GDM1 (cell line): ENCODE results near the gene NAA10.

Experiments used
- DNase-seq: peaks from one replicate; lab custom pipeline; 2025; lab: John Stamatoyannopoulos, UW

The NAA10 gene

DNA sequence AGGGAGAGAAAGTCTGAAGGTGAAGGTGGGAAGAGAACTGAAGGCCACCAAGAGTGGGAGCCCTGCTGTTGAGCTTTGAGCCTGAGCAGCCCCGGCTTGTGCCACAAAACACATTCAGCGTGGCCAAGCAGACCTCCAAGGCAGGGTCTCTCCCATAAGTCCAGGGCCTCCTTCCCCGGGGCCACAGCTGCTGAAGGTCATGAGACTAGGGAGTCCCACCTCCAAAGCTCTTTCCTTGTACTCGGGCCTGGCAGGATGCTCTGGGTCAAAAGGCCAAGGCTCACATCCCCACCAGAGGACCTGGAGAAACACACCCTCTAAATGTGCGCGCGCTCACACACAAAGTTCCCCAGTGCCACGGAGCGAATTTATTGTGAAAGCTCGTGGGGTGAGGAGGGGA, 5.3 kb downstream of the NAA10 start:
- no peak for DNase-seq

DNA sequence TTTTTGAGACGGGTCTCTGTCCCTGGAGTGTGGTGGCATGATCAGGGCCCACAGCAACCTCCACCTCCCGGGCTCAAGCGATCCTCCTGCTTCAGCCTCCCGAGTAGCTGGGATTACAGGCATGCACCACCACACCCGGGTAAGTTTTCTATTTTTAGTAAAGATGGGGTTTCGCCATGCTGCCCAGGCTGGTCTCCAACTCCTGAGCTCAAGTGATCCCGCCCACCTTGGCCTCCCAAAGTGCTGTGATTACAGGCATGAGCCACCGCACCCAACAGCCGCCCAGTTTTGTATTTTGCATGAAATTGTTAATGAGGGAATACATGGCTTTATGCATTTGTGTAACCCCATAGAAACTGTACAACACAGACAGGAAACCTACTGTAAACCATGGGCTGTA, 6.0 kb downstream of the NAA10 start:
- DNase-seq = no peak

DNA sequence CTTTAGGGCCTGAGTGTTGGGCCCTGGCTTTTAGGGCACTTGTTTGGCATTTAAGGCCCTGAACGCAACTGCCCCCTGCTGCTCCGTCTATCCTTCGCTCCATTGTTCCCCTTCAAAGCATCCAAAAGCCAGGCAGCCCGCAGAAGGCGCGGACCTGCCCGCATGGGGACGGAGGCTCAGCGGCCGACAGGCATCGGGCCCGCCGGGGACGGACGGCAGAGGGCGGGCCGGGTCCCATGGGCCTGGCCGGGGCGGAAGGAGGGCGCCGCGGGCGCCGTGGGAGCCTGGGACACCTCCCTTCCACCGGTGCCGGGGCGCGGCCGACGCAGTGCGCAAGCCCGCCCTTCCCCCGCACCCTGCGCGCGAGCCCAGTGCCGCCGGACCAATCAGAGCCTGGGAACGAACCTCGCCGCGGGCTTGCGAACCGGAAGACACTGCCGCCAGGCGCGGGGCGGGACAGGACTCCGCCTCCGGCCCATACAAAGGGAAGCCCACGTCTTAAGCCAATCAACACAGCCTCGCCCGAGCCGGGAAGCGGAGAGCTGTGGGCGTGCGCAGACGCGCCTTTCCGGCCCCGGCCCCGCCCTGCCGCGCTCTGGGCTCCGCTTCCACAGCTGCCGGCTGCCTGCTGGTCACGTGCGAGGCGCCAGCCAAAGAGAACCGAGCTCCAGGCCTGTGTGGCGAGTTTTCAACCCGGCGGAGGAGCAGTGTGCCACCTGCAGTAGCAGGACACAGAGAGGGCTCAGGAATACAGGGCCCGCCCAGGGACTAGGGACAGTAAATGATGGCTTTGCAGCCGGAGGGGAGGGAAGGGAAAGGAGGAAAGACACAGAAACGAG, 6.7 kb downstream of the NAA10 start:
- peak; percentile 97 for DNase-seq

DNA sequence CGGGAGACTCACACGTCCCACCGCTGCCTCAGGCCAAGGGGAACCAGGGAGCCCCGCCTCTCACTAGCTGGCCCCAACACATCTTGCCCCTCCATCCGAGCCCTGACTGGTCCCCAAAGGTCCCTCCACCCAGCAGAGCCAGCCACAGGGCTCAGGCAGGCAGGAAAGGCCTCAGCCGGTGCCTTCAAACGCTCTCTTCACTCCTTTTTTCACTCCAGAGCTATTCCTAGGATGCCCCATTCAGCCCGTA, 7.2 kb downstream of the NAA10 start:
- DNase-seq = no peak

DNA sequence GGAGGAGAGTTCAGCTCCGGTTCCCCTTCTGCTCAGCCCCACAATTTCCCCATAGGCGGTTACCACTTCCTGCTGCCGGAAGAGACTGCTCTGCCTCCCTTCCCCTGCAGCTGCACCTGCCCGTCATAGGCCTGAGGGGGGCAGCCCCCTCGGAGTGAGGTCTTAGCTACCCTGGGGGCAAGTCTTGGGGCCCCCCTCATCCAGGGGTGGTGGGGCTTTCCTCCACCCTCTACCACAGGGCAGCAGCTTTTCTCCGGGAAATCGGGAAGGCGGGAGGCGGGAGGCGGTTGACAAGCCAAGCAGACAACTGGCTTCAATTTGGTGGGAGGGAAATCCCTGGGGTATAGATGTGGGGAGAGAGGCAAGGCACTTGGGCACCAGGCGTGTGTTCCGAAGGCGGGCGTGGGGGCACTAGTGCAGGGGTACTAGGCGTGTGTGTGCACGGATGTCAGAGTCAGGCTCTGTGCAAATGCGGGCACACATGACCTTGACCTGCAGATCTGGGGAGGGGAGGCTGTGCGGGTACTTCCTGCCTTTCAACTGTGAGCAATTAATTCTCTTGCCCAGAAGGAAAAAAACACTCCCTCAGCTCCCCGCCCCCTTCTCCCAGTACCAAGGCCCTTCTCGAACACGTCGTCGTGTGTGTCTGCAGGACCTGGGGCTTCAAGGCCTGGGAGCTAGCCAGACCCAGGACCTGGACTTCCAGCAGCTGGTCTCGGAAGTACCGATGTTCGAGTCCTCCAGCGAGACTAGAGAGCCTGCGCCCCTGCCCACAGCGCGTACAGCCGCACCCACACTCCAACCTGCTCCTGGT, 7.8 kb downstream of the NAA10 start:
- peak; percentile 98 for DNase-seq

DNA sequence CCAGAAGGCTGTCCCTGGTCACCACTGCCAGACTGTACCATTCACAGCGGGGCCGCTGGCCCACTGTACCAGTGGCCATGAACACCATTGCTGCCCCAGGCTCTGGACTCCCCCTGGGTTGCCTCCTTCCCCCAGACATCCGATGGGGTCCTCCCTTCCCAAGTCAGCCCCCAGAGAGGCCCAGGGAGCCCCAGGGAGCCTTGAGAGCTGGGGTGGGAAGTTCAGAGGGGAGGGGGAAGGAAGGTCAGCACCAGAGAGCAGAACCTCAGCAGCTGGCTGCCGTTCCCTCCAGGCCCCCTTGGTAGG, 8.3 kb downstream of the NAA10 start:
- no peak for DNase-seq

DNA sequence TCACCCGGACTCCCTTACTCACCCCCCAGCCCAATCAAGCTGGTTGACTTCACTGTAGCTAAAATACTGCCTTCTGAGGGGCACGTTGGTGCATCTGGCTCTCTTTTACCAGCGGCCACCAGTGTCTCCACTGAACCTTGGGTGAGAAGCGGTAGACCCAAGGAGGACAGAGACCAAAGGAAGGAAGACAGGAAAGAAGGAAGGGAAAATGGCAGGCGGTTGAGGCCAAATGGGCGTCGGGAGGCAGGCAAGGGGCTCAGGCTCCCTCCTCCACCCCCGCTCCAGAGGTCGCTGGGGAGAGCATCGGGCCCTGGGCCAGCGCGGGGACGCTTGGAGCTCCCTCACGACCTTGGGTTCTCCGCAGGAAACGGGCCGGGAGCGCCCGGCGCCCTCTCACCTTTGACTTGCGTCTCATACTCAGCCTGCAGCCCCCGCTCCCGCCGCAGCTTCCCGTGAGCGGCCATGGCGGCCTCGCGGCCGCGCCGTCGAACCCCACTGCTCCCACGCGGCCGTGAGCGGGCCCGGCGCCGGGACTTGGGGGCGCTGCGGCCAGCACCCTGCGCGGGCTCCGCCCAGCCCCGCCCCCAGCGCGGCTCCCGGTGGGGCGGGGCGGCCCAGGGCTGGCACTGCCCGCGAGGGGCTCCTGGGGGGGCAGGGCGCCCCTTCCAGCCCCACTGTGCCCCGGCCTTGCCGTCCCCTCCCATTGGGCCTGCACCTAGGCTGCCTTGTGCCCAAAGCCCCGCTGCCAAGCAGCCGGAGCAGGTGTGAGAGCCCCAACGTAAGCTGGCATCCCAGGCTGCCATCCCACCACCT, 8.9 kb downstream of the NAA10 start, which contains the start of gene ARHGAP4:
Gene ARHGAP4, minus strand, starts transcription at position 526 of the 813 bp plus-strand sequence. Its CDS starts 62 bp downstream, at position 464.
- DNase-seq = peak; percentile 64

DNA sequence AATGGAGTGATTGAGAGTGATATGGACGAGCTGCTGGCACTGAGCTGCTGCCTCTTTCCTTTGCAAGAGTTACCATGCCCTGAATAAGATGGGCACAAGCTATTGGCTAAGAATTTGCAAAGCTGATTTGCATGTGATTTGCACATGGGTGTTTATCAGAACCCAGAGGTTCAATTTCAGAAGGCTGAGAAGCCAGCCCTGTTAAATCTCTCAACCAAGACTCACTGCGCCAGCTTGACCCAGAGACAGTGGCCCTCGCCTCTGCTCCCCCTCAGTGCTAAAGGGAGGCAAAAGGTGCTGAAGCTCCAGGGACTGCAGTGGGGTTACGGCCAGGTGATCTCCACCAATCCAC, 9.5 kb downstream of the NAA10 start:
- no peak for DNase-seq

DNA sequence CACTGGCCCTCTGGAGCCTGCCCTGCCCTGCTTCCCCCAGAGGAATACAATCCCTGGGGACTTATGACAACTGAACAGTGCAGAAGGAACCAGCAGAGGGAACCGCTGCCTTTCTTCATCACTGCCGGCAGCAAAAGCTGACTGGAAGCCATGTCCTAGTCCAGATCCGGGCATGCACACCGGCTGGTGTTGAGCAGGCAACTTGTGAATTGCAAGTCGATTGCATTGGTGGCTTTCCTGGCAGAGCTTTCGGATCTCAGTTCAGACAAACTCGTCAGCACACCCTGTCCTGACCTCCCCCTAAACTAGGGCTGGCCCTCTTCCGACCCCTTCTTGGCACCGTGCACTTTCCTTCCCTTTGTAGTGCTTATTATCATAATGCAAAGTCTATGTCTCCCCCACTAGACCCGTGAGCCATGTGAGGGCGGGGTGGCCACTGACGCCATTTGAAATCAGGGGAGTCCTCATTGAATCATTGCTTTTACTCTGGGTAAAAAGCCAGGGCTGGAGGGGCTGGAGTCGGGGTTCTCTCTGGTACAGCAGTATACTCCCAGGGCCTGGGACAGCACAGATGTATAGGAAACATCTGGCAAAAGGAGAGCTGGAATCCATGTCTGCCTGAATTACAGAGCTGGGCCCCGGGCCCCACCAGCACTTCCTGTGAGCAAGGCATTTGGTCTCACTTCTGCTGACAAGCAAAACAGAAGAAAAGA, 10.5 kb downstream of the NAA10 start:
- peak; percentile 66 for DNase-seq

DNA sequence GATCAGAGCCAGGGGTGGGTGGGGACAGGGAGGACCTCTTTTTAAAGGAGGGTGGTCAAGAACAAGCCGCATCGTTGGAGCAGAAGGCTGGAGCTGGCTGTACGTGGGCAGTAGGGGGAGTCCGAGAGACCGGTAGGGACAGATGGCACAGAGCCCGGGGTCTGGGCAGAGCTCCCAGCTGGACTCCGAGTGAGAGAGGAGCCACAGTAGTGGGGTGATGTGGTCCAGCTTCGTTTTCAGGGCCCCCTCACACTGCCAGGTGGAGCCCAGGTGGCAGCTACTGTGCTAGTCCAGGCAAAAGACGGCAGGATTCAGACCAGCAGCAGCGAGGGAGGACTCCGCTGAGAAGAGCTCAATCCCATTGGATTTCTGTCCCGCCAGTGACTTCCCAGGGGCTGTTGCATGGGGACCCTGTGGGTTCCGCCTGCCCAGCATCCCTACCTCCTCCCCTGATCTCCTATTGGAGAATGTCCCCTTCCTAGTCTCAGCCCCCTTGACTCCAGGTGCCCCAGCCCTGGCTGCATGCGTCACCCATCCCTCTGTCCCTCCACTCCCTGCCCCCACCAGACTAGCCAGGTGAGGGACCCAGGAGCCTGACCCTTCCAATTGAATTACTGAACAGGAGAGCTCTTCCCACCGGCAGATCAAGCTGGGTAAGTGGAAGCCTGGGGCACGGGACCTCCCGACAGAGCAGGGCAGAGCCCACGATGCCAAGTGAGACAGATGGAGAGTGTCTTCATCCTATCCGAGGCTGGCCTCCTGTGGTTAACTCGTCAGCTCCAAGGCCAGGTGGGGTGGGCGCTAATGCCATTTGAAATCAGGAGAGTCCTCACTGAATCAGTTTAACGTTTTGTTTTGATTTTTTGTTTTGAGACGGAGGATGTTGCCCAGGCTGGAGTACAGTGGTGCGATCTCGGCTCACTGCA, 11.6 kb downstream of the NAA10 start:
- no peak for DNase-seq

DNA sequence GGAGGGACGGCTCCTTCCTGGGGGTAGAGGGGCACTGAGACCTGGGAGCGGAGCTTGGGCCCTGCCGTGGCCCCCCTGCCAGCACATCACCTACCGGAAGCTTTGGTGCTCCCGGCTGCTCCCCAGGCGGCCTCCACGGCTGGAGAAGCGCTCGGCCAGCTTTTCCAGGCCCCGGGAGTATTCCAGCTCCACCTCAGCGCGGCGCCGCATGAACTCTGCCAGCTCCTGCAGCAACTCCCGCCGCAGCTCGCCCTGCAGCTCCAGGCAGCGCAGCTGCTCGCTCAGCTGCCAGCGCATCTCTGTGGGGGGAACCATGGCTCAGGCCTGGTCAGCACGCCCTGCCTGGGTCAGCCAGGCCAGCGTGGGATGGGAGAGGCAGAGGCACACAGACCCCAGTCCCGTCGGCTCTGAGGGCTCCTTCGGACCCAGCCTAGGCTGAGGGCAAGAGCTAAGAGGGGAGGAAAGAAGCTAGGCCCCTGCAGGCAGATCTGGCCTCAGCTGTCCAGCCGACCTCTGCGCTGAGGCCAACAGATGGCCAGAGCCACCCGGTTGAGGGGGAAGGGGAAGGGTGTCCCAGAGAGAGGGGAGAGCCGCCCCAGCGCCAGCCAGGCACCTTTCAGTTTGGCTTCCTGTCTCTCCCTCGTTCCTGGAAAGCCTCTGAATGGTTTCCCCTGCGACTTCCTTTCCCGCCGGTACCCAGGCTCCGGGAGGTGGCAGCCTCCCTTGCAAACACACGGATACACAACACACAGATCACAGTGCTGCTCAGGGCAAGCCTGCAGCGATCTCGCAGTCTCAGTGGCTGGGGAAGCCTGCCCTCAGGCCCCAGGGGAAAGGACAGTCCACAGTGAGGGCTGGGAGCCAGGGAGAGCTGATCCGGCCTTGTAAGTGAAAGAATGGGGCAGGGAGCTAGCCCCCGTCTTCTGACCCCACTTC, 13.1 kb downstream of the NAA10 start:
- no peak for DNase-seq

DNA sequence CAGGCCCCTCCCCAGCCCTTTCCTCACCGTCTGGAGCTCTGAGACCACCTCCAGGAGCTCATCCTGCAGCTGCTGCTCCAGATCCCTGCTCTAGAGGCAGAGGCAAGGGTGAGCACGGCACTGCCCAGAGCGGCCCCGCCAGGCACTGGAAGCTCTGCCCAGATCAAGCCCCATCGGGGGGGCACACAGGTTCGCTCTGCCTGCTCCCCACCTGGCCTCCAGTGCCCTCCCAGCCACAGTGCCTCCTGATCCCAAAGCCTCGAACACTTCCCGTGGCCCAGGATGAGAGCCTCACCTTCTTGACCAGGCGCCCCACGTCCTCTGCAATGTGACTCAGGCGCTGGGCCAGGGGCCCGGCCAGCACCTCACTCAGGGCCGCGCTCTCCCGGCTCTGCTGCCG, 13.8 kb downstream of the NAA10 start:
- DNase-seq = no peak

DNA sequence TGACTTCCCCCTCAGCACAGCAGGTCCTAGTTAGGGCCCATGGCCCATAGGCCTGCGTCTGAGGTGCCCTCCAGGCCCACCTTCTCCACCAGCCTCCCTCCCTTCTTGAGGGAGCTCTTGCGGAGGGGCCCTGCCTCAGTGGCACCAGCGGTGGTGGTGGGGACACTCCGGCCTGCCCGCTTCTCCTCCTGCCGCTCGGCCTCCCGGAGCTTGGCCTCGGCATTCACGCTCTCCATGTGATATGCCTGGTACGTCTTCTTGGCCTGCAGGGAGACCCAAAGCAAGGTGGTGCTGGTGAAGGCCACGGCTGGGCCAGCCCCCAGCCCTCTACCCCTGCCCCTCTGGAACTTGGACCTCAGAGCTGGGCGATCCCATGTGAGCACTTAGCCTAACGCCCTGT, 14.3 kb downstream of the NAA10 start:
- no peak for DNase-seq

DNA sequence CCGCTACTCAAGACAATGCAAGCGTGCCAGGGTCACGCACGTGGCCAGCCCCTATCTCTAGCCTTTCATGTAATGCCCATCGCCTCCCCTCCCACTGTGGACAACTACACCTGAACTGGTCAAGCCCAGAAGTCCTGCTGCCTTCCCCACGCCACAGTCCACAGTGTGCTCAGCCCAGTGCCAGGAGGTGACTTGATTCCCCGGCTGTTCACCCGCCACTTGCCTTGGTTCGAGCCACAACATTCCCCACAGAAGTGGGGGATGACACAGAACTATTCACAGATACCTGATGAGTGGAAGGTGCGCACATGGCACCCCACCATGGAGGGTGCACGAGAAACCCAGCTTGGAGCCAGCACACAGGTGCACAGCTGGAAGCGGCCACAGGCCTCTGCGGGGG, 15.6 kb downstream of the NAA10 start:
- DNase-seq = no peak

DNA sequence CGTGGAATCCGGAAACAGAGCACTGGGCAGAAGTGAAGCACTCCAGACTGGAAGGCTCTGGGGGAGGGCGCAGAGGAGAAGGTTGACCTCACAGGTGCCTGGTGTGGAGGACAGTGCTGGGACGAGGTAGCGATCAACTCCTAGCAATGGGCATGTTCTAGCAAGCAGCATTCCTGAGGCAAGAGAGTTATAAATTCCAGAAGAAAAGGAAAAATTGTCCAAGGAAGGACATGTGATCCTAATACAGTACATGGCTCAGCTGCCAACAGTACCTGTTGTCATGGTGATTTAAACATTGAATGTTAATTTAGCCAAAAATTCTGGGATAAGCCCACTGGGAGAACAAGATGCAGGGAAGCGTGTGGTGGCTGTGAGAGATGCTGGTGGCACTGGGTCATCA, 17.0 kb downstream of the NAA10 start:
- no peak for DNase-seq

DNA sequence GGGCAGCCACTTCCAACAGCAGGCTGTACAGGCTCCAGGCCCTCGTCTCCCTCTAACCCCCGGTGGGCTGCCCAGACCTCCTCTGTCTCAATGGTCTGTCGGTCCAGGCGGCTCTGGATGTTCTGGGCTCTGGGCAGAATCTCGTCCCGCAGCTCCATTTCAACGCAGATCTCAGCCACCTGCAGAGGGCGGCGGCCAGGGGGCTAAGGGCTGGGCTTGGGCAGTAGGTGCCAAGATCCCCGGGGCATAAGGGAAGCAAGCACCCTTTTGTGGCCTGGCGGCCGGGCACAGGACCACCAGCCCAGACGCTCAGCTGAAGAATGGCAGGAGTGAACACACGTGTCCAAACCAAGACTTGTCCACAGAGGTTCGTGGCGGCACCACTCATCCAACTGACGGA, 21.1 kb downstream of the NAA10 start:
- DNase-seq = no peak

DNA sequence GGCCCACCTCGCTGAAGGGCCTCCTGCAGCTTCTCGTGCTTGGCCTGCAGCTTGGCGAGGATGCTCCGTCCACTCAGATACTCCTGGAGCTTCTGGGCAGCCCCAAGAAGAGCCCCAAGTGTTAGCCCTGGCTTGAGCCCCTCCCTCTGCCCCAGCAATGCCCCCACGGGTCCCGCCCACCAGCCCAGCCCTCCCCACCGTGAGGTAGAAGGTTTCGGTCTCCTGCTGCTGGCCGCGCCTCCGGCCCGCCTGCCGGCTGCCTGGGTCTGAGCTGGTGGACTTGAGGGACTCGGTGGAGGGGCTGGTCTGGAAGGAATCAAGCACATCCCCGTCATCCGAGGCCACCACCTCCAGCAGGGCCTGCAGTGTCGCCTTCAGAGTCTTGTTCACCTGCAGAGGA, 21.6 kb downstream of the NAA10 start:
- DNase-seq = no peak

DNA sequence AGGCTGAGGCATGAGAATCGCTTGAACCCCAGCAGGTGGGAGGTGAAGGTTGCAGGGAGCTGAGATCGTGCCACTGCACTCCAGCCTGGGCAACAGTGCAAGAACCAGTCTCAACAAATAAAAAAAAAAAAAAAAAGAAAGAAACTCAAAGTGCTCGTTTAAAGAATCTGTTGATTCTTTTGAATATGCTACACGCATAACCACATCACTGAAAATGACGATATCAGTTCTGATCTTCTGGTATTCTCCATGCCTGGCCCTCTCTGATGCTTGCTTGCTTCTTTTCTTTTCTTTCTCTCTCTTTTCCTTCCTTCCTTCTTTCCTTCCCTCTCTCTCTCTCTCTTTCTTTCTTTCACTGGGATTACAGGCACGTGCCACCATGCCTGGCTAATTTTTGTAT, 23.0 kb downstream of the NAA10 start:
- DNase-seq = no peak

DNA sequence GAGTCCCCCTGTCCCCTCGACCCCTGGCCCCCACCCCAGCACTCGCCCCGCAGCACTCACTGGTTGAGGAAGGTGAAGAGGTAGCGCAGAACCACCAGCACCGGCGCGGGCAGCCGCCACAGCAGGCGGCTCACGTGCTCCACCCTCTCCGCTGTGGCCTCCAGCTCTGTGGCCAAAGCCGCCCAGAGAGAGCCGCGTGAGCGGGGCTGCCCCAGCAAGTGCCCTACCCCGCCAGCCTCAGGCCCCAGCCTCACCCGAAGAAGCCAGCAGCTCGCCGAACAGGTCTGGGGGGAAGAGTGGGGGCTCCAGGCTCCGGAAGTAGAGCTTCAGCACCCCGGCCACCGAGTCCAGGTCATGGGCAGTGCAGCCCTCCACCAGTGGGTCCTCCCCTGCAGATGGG, 24.4 kb downstream of the NAA10 start:
- DNase-seq = no peak

DNA sequence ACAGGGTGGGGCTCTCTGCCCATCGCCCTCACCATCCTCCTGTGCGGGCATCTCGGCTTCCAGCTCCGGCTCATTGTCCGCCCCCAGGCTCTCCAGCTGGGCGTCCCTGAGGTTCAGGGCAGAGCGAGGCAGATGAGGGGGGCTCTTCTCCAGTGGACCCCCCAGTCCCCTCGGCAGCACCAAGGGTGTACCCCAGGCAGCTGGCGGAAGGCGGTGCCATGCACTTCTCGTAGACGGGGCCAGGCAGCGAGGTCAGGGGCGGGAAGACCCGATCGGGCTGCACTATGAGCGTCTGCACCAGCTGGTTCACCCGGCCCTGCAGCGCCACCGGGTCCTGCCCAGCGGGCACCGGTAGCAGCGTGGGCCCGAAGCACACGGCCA, 24.9 kb downstream of the NAA10 start:
- DNase-seq = no peak
